HepG2 (cell line): ENCODE results near the gene SLC25A25. TPM values are rescaled to one million over a fixed set of nuclear protein-coding genes. Genes with fewer than 3 reads are reported as not detected.

Experiments
- ATAC-seq: fragments of 200-7000 bp; cut with Tn5 transposase; 3 replicates; pipeline ENCODE4 v1.9.1; 2020; ENCODE audit warnings: mild to moderate bottlenecking, moderate library complexity
- BruUV-seq: library from RNA; stranded (reverse); fragments of 400-500 nt; replicated peaks from 2 replicates; lab custom pipeline; 2021; lab: Mats Ljungman, UMichigan
- CTCF ChIA-PET: fragments of 300-600 bp; formaldehyde crosslinking; extraction: SDS; loops from one replicate; lab custom pipeline; 2021; ENCODE audit warnings: low total read pairs, inconsistent platforms, low intra/inter-chr PET ratio; lab: Yijun Ruan, JAX
- POLR2A ChIA-PET: fragments of 350-600 bp; sonication (Branson Sonifier 250); formaldehyde crosslinking; loops from one replicate; lab custom pipeline; 2020; ENCODE audit warnings: antibody characterized with exemption, inconsistent platforms; lab: Yijun Ruan, JAX
- DNase-seq: peaks from one replicate; pipeline ENCODE4 v3.0.0-alpha.2; 2015; ENCODE audit warnings: low spot score
- FAIRE-seq: peaks from 3 replicates; lab custom pipeline; 2011; peaks lifted over from hg19 to GRCh38; lab: Jason Lieb, UNC
- H2AFZ ChIP-seq: one replicate; pipeline ENCODE4 v1.6.1; 2011; ENCODE audit warnings: low read length, inconsistent platforms
- H3K27ac ChIP-seq: fragments of 300-600 bp; 3 replicates; pipeline ENCODE4 v1.8.0; 2011; ENCODE audit warnings: mixed run types, mild to moderate bottlenecking, mixed read lengths, low read length, inconsistent platforms; ENCODE audit not compliant: insufficient read depth; ENCODE audit errors: extremely low read length
- H3K27me3 ChIP-seq, 2 experiments: fragments of 200-600 bp in 1 of 2; 2 replicates in 1 of 2; 3 replicates in 1 of 2; pipeline versions ENCODE4 v1.6.0 to v1.8.0; 2011; ENCODE audit warnings: low read length in 2 of 2, mild to moderate bottlenecking in 2 of 2, moderate library complexity in 2 of 2, inconsistent platforms in 1 of 2; ENCODE audit not compliant: insufficient read depth in 2 of 2, control insufficient read depth in 1 of 2
- H3K36me3 ChIP-seq, 2 experiments: fragments of 200-600 bp in 1 of 2; replicated peaks in 1 of 2; 2 replicates in 1 of 2; 3 replicates in 1 of 2; pipeline versions ENCODE4 v1.5.1 to v1.8.0; 2011; ENCODE audit warnings: low read length in 2 of 2, inconsistent platforms in 1 of 2; ENCODE audit not compliant: insufficient read depth in 2 of 2, control insufficient read depth in 1 of 2
- H3K4me1 ChIP-seq: 2 replicates; pipeline ENCODE4 v1.5.1; 2012; ENCODE audit warnings: low read length, inconsistent platforms; ENCODE audit not compliant: insufficient read depth
- H3K4me2 ChIP-seq: 2 replicates; pipeline ENCODE4 v1.6.0; 2011; ENCODE audit warnings: low read depth, low read length, inconsistent platforms
- H3K4me3 ChIP-seq, 3 experiments: fragments of 200-600 bp in 1 of 3; sonication (generic), shearing (Covaris generic) in 1 of 3; replicated peaks in 1 of 3; 2 replicates each; pipeline ENCODE4 v1.5.1; 2011 to 2016; ENCODE audit warnings: low read length in 3 of 3, inconsistent platforms in 2 of 3, low read depth in 2 of 3, mild to moderate bottlenecking in 2 of 3, control low read depth in 1 of 3, mixed read lengths in 1 of 3; ENCODE audit not compliant: insufficient read depth in 1 of 3
- H3K79me2 ChIP-seq: one replicate; pipeline ENCODE4 v1.6.1; 2011; ENCODE audit warnings: low read length, inconsistent platforms; ENCODE audit not compliant: insufficient read depth
- H3K9ac ChIP-seq: 2 replicates; pipeline ENCODE4 v1.6.0; 2011; ENCODE audit warnings: mild to moderate bottlenecking, low read depth, low read length, inconsistent platforms; ENCODE audit not compliant: insufficient read depth
- H3K9me3 ChIP-seq: 2 replicates; pipeline ENCODE4 v1.5.1; 2012; ENCODE audit warnings: mild to moderate bottlenecking, low read length
- H4K20me1 ChIP-seq: 2 replicates; pipeline ENCODE4 v1.6.0; 2011; ENCODE audit warnings: inconsistent platforms, mild to moderate bottlenecking, low read length, moderate library complexity; ENCODE audit not compliant: insufficient read depth
- FOSL2 ChIP-seq: sonication (generic); formaldehyde crosslinking; IDR thresholded peaks from 2 replicates; pipeline ENCODE4 v1.4.0; 2020; ENCODE audit warnings: missing genetic modification reagents
- MIXL1 ChIP-seq: IDR thresholded peaks from 2 replicates; pipeline ENCODE4 v1.6.1; 2016
- ZNF530 ChIP-seq: sonication (generic); formaldehyde crosslinking; IDR thresholded peaks from 2 replicates; pipeline ENCODE4 v1.5.0; 2020; ENCODE audit warnings: low read depth, mild to moderate bottlenecking, missing genetic modification reagents
- ZNF777 ChIP-seq: sonication (generic); formaldehyde crosslinking; IDR thresholded peaks from 2 replicates; pipeline ENCODE4 v1.4.0; 2020; ENCODE audit warnings: missing genetic modification reagents
- WGBS: methylation state at CpG from one replicate; pipeline ENCODE4 v1.1.6; 2017; ENCODE audit warnings: low lambda C conversion rate; 5-methylcytosine and 5-hydroxymethylcytosine counted together
- in situ Hi-C: cut with HindIII; loops from 2 replicates; pipeline ENCODE4 v1.10.0; 2017; ENCODE audit warnings: low pct_unique_long_range_greater_than_20kb; ENCODE audit not compliant: extremely low pct_ligation_motif_present
- intact Hi-C: fragments of 100-400 bp; cut with micrococcal nuclease; formaldehyde crosslinking; loops from one replicate; pipeline ENCODE4 v1.10.0; 2022; ENCODE audit not compliant: unreplicated experiment
- polyA plus RNA-seq, 8 experiments: library from polyadenylated mRNA; depleted of rRNA in 3 of 8; stranded (reverse) in 7 of 8; unstranded in 1 of 8; fragments of >200 nt; fragmentation: Illumina TruSeq in 4 of 8; extraction: Trizol in 4 of 8; gene quantifications; 2 replicates each; pipeline versions ENCODE4 v1.2.1 to v1.2.3, GENCODE V29; 2011 to 2016; ENCODE audit warnings: low read depth in 4 of 8, missing spikeins in 1 of 8, mixed read lengths in 1 of 8; ENCODE audit not compliant: insufficient read depth in 1 of 8
- total RNA-seq, 5 experiments: library from RNA; depleted of rRNA; stranded (reverse); fragments of >200 nt; fragmentation: Illumina TruSeq; extraction: Trizol; gene quantifications; 2 replicates each; pipeline ENCODE4 v1.2.3, GENCODE V29; 2016; ENCODE audit warnings: low read depth in 1 of 5
- TF ChIP-seq, protein P1 (sequence below): sonication (generic); formaldehyde crosslinking; IDR thresholded peaks from 2 replicates; pipeline ENCODE4 v1.4.0; 2020; ENCODE audit warnings: missing genetic modification reagents, borderline replicate concordance

SLC25A25 gene
- total and polyA plus RNA-seq, 2 of the 13 experiments (the other 11 are each of a cell fraction or from before 2014, with no cell fraction given), result 10.5 to 24.8 TPM

DNA sequence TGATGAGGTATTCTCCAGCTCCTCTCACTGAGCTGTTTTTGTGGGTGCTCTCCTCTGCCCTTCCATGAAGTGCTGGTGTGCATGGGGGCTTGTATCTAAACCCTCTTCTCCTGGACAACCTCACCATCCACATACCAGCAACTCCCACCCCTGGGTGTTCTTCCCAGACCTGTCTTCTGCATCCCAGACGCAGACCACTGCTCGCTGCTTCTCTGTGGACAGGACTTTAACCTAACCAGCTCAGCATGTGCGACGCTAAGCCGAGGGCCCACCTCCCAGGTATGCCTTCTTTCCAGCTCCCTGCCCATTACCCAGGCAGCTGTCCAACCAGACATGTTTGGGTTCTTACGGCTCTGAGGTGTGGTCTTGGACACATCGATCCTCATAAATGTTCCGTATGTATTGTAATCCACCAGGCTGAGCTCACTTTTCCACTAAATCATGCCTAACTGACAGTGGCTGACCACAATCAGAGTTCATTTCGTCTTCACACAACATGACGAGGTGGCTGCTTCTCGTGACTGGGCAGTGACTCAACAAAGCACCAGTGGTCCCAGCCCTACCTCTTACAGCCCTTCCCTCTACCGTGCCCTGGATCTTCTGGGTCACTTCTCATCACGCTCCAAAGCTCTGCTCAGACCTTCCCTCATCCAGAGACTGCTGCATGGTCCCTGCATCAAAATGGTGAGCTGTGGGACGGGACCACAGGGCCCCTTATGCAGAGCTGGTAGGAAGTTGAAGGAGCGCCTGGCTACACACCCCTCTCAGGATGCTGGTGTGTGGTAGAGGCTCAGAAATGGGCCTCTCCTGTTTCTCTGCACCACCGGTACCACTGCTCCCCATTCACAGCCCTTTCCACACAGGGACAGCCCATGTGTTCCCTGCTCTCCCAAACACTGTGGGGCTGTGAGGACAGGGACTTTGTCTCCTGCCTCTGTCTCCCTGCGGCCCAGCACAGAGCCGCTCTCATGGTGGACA lies 69.1 kb downstream of the SLC25A25 start:
- ChIA-PET CTCF (no interaction called here), POLR2A (interaction anchor here (0.8 to 1.9 kb wide), 6 partner anchors 9 to 39 kb away, joined by 3 to 12 read pairs (median 4); partner anchors contain the start of gene BBLN)
- no peaks in the 10 kb centered on the region; a peak in 1 of 5 replicates for H3K27me3 ChIP-seq
- no peak overlapping the region for H3K27ac ChIP-seq
- no peaks in the 10 kb centered on the region for H4K20me1 ChIP-seq
- H3K4me1 ChIP-seq, result peaks cover 47% of the 10 kb centered on the region
- no peaks in the 10 kb centered on the region for H3K36me3 ChIP-seq
- in situ Hi-C loops, result no loop called here
- no peaks in the 10 kb centered on the region for H3K79me2 ChIP-seq
- no TSS peak for BruUV-seq
- H3K4me2 ChIP-seq, result peak overlapping the region; percentile 76
- FAIRE-seq (peak; percentile 49), DNase-seq (no peak), ATAC-seq (peak; percentile 46)
- no peaks in the 10 kb centered on the region for H3K9me3 ChIP-seq
- TF ChIP-seq, protein P1, sequence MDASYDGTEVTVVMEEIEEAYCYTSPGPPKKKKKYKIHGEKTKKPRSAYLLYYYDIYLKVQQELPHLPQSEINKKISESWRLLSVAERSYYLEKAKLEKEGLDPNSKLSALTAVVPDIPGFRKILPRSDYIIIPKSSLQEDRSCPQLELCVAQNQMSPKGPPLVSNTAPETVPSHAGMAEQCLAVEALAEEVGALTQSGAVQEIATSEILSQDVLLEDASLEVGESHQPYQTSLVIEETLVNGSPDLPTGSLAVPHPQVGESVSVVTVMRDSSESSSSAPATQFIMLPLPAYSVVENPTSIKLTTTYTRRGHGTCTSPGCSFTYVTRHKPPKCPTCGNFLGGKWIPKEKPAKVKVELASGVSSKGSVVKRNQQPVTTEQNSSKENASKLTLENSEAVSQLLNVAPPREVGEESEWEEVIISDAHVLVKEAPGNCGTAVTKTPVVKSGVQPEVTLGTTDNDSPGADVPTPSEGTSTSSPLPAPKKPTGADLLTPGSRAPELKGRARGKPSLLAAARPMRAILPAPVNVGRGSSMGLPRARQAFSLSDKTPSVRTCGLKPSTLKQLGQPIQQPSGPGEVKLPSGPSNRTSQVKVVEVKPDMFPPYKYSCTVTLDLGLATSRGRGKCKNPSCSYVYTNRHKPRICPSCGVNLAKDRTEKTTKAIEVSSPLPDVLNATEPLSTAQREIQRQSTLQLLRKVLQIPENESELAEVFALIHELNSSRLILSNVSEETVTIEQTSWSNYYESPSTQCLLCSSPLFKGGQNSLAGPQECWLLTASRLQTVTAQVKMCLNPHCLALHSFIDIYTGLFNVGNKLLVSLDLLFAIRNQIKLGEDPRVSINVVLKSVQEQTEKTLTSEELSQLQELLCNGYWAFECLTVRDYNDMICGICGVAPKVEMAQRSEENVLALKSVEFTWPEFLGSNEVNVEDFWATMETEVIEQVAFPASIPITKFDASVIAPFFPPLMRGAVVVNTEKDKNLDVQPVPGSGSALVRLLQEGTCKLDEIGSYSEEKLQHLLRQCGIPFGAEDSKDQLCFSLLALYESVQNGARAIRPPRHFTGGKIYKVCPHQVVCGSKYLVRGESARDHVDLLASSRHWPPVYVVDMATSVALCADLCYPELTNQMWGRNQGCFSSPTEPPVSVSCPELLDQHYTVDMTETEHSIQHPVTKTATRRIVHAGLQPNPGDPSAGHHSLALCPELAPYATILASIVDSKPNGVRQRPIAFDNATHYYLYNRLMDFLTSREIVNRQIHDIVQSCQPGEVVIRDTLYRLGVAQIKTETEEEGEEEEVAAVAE (CRISPR knock-in tag), result no peak
- no peak for TF ChIP-seq ZNF530 (CRISPR knock-in tag)
- TF ChIP-seq MIXL1, result no peak
- TF ChIP-seq ZNF777 (CRISPR knock-in tag), result no peak
- 0 out of 2 replicates have a peak, but pooled peaks have one; percentile 15 for TF ChIP-seq FOSL2
- 6% methylated on average over 17 of the region's 18 CpGs for WGBS
- H2AFZ ChIP-seq, result peak overlapping the region; percentile 86
- H3K9ac ChIP-seq, result peak overlapping the region; percentile 9; the same call in 1 of the 2 replicates
- intact Hi-C loops, result no loop called here
- H3K4me3 ChIP-seq, result peak overlapping the region in 1 of 3 experiments; percentile 53; a peak in 3 of 6 replicates
